PFSK-1 (cell line): ENCODE data around the gene WIPF3.

ENCODE experiments used
- POLR2AphosphoS5 ChIP-seq: IDR thresholded peaks from 2 replicates; pipeline ENCODE4 v1.6.1; 2012; ENCODE audit warnings: low read depth, mild to moderate bottlenecking, control low read depth, low read length, moderate library complexity
- TF ChIP-seq, protein P1 (sequence below), 2 experiments: IDR thresholded peaks; 2 replicates each; pipeline versions ENCODE4 v1.6.1 to v1.8.0; 2011 to 2012; ENCODE audit warnings: low read depth in 2 of 2, low read length in 2 of 2, control low read depth in 1 of 2, inconsistent platforms in 1 of 2, mild to moderate bottlenecking in 1 of 2, moderate library complexity in 1 of 2; ENCODE audit not compliant: insufficient read depth in 1 of 2

DNA sequence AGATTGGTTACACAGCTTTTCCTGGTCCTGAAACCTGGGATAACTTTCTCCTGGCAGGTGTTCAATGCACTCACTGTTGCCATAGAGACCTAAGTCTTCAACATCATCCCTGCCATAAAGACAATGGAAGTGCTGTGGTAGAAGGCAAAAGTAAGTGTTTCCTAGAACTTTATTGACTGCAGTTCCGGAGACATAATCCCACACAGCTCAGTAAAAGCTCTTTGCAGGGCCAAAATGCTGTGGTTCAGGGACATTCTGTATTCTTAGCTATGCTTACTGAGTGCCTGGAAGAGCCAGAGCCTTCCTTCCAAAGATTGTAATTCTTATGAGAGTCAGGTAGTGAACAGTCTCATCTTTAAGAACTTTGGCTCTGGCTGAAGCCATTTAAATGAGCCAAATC lies 5.3 kb downstream of the WIPF3 start:
- TF ChIP-seq POLR2AphosphoS5, result no peak
- TF ChIP-seq, protein P1, sequence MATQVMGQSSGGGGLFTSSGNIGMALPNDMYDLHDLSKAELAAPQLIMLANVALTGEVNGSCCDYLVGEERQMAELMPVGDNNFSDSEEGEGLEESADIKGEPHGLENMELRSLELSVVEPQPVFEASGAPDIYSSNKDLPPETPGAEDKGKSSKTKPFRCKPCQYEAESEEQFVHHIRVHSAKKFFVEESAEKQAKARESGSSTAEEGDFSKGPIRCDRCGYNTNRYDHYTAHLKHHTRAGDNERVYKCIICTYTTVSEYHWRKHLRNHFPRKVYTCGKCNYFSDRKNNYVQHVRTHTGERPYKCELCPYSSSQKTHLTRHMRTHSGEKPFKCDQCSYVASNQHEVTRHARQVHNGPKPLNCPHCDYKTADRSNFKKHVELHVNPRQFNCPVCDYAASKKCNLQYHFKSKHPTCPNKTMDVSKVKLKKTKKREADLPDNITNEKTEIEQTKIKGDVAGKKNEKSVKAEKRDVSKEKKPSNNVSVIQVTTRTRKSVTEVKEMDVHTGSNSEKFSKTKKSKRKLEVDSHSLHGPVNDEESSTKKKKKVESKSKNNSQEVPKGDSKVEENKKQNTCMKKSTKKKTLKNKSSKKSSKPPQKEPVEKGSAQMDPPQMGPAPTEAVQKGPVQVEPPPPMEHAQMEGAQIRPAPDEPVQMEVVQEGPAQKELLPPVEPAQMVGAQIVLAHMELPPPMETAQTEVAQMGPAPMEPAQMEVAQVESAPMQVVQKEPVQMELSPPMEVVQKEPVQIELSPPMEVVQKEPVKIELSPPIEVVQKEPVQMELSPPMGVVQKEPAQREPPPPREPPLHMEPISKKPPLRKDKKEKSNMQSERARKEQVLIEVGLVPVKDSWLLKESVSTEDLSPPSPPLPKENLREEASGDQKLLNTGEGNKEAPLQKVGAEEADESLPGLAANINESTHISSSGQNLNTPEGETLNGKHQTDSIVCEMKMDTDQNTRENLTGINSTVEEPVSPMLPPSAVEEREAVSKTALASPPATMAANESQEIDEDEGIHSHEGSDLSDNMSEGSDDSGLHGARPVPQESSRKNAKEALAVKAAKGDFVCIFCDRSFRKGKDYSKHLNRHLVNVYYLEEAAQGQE (IDR thresholded peaks at IDR 0.05; ENCODE audit: insufficient read depth in 1 of 2, low read depth in 2 of 2, low read length in 2 of 2), result no peak
